IMR-90 (cell line): ENCODE measurements around the gene MTCP1. TPM values are rescaled to one million over a fixed set of nuclear protein-coding genes. Genes with fewer than 3 reads are reported as not detected.

Experiments
- ATAC-seq: fragments of 200-7000 bp; cut with Tn5 transposase; 2 replicates; pipeline ENCODE4 v1.9.1; 2020; ENCODE audit warnings: low read depth, mild to moderate bottlenecking, moderate library complexity
- BruUV-seq: library from RNA; stranded (reverse); fragments of 400-500 nt; replicated peaks from 2 replicates; lab custom pipeline; 2021; lab: Mats Ljungman, UMichigan
- CTCF ChIA-PET: fragments of 300-600 bp; formaldehyde crosslinking; extraction: SDS; loops from one replicate; lab custom pipeline; 2021; ENCODE audit warnings: antibody characterized with exemption; lab: Yijun Ruan, JAX
- POLR2A ChIA-PET: fragments of 300-600 bp; sonication (Branson Sonifier 250); formaldehyde crosslinking; loops from one replicate; lab custom pipeline; 2022; ENCODE audit warnings: antibody characterized with exemption; ENCODE audit not compliant: unreplicated experiment; lab: Charles Lee
- DNase-seq: peaks from one replicate; pipeline ENCODE4 v3.0.0; 2013
- H2AFZ ChIP-seq: replicated peaks from 2 replicates; pipeline ENCODE3; 2013; ENCODE audit warnings: low read length, mild to moderate bottlenecking; ENCODE audit not compliant: poor library complexity
- H2AK5ac ChIP-seq: 2 replicates; pipeline ENCODE4 v1.6.1; 2013; ENCODE audit warnings: low read depth, low read length, inconsistent platforms
- H2AK9ac ChIP-seq: replicated peaks from 2 replicates; pipeline ENCODE3; 2013; ENCODE audit warnings: mild to moderate bottlenecking, low read depth, low read length, moderate library complexity; ENCODE audit not compliant: poor library complexity
- H2BK120ac ChIP-seq: 2 replicates; pipeline ENCODE4 v1.6.1; 2013; ENCODE audit warnings: low read depth, low read length, inconsistent platforms
- H2BK15ac ChIP-seq: 3 replicates; pipeline ENCODE4 v1.6.1; 2013; ENCODE audit warnings: low read depth, low read length, inconsistent platforms
- H2BK20ac ChIP-seq: 2 replicates; pipeline ENCODE4 v1.6.1; 2013; ENCODE audit warnings: low read depth, mild to moderate bottlenecking, inconsistent platforms, low read length, moderate library complexity
- H2BK5ac ChIP-seq: 2 replicates; pipeline ENCODE4 v1.6.1; 2013; ENCODE audit warnings: mild to moderate bottlenecking, low read depth, low read length, inconsistent platforms; ENCODE audit not compliant: poor library complexity, severe bottlenecking
- H3K14ac ChIP-seq: replicated peaks from 2 replicates; pipeline ENCODE4 v1.6.1; 2013; ENCODE audit warnings: low read depth, low read length, inconsistent platforms
- H3K18ac ChIP-seq: 2 replicates; pipeline ENCODE4 v1.6.1; 2013; ENCODE audit warnings: low read depth, low read length, control low read depth
- H3K23ac ChIP-seq: 2 replicates; pipeline ENCODE4 v1.6.1; 2013; ENCODE audit warnings: low read depth, low read length, inconsistent platforms
- H3K27ac ChIP-seq: 2 replicates; pipeline ENCODE4 v1.5.1; 2013; ENCODE audit warnings: mild to moderate bottlenecking, control low read depth, low read length; ENCODE audit not compliant: insufficient read depth
- H3K27me3 ChIP-seq: 2 replicates; pipeline ENCODE4 v1.6.1; 2013; ENCODE audit warnings: low read length; ENCODE audit not compliant: control insufficient read depth, insufficient read depth
- H3K36me3 ChIP-seq: 2 replicates; pipeline ENCODE4 v1.6.1; 2013; ENCODE audit warnings: low read length, mixed read lengths; ENCODE audit not compliant: control insufficient read depth, insufficient read depth
- H3K4ac ChIP-seq: 2 replicates; pipeline ENCODE4 v1.6.1; 2013; ENCODE audit warnings: low read depth, low read length, inconsistent platforms
- H3K4me1 ChIP-seq: 2 replicates; pipeline ENCODE4 v1.6.1; 2013; ENCODE audit warnings: low read length, mixed read lengths; ENCODE audit not compliant: control insufficient read depth, insufficient read depth
- H3K4me2 ChIP-seq: 2 replicates; pipeline ENCODE4 v1.6.1; 2013; ENCODE audit warnings: low read depth, mild to moderate bottlenecking, control low read depth, low read length, moderate library complexity
- H3K4me3 ChIP-seq: 2 replicates; pipeline ENCODE4 v1.5.1; 2013; ENCODE audit warnings: low read depth, mild to moderate bottlenecking, control low read depth, low read length, moderate library complexity; ENCODE audit not compliant: insufficient read depth
- H3K56ac ChIP-seq: 2 replicates; pipeline ENCODE4 v1.6.1; 2013; ENCODE audit warnings: low read length, inconsistent platforms; ENCODE audit not compliant: insufficient read depth; ENCODE audit errors: extremely low read depth
- H3K79me1 ChIP-seq, 2 experiments: 2 replicates each; pipeline ENCODE4 v1.6.1; 2013; ENCODE audit warnings: low read length in 2 of 2, inconsistent platforms in 1 of 2, low read depth in 1 of 2
- H3K9ac ChIP-seq: 2 replicates; pipeline ENCODE4 v1.6.1; 2013; ENCODE audit warnings: low read depth, low read length, control low read depth
- H3K9me1 ChIP-seq: 2 replicates; pipeline ENCODE4 v1.6.1; 2013; ENCODE audit warnings: low read length, inconsistent platforms; ENCODE audit not compliant: insufficient read depth
- H3K9me3 ChIP-seq: 2 replicates; pipeline ENCODE4 v1.6.1; 2013; ENCODE audit warnings: low read length; ENCODE audit not compliant: control insufficient read depth, insufficient read depth
- H4K20me1 ChIP-seq: 2 replicates; pipeline ENCODE4 v1.6.1; 2013; ENCODE audit warnings: low read length, inconsistent platforms; ENCODE audit not compliant: insufficient read depth
- H4K5ac ChIP-seq: 2 replicates; pipeline ENCODE4 v1.6.1; 2013; ENCODE audit warnings: mild to moderate bottlenecking, low read depth, low read length, control low read depth
- H4K8ac ChIP-seq, 2 experiments: 2 replicates each; pipeline ENCODE4 v1.6.1; 2013; ENCODE audit warnings: low read depth in 2 of 2, low read length in 2 of 2, control low read depth in 1 of 2, inconsistent platforms in 1 of 2
- H4K91ac ChIP-seq: 2 replicates; pipeline ENCODE4 v1.6.1; 2013; ENCODE audit warnings: low read depth, low read length, inconsistent platforms; ENCODE audit not compliant: insufficient read depth
- CEBPB ChIP-seq: IDR thresholded peaks from 2 replicates; pipeline ENCODE4 v1.6.1; 2012; ENCODE audit warnings: low read depth, low read length, improper control_type of control experiment
- CHD1 ChIP-seq: IDR thresholded peaks from 2 replicates; pipeline ENCODE4 v1.6.1; 2012; ENCODE audit warnings: low read depth, low read length, improper control_type of control experiment
- FOS ChIP-seq: fragments of 150-350 bp; IDR thresholded peaks from 2 replicates; pipeline ENCODE4 v1.6.1; 2016; ENCODE audit warnings: low read depth, low read length
- RAD21 ChIP-seq: IDR thresholded peaks from 2 replicates; pipeline ENCODE4 v1.6.1; 2012; ENCODE audit warnings: low read length, improper control_type of control experiment
- RCOR1 ChIP-seq: IDR thresholded peaks from 2 replicates; pipeline ENCODE4 v1.6.1; 2012; ENCODE audit warnings: mild to moderate bottlenecking, low read length, improper control_type of control experiment; ENCODE audit not compliant: insufficient replicate concordance
- RFX5 ChIP-seq: IDR thresholded peaks from 2 replicates; pipeline ENCODE4 v1.8.0; 2012; ENCODE audit warnings: low read depth, mild to moderate bottlenecking, low read length, moderate library complexity
- WGBS, 2 experiments: methylation state at CpG; one replicate each; pipeline versions ENCODE4 v1.1.5 to v1.1.7; 2013; ENCODE audit warnings: missing lambda C conversion rate in 2 of 2; ENCODE audit not compliant: insufficient read length in 1 of 2; ENCODE audit errors: extremely low coverage in 2 of 2; 5-methylcytosine and 5-hydroxymethylcytosine counted together
- dilution Hi-C: fragments of 300-500 bp; cut with HindIII; formaldehyde crosslinking; loops from one replicate; pipeline ENCODE4 v1.14.3; 2018; ENCODE audit warnings: low sequenced_read_pairs; ENCODE audit not compliant: unreplicated experiment
- in situ Hi-C: fragments of 300-500 bp; cut with MboI; formaldehyde crosslinking; loops from 3 replicates; pipeline ENCODE4 v1.14.3; 2019; ENCODE audit warnings: low sequenced_read_pairs, inconsistent platforms, mixed read lengths
- intact Hi-C: fragments of 100-400 bp; cut with micrococcal nuclease; formaldehyde crosslinking; loops from 2 replicates; pipeline ENCODE4 v1.10.0; 2022
- polyA plus RNA-seq, 3 experiments: library from polyadenylated mRNA; depleted of rRNA; stranded (reverse); fragments of >200 nt; gene quantifications; 2 replicates each; pipeline ENCODE4 v1.2.3, GENCODE V29; 2012; ENCODE audit warnings: low replicate concordance in 1 of 3
- total RNA-seq: library from RNA; depleted of rRNA; stranded (reverse); fragments of >200 nt; gene quantifications from 2 replicates; pipeline ENCODE4 v1.2.3, GENCODE V29; 2012

Gene MTCP1
- total and polyA plus RNA-seq, 2 of the 4 experiments (the other 2 are of a cell fraction) = 0.54 to 4.2 TPM

DNA sequence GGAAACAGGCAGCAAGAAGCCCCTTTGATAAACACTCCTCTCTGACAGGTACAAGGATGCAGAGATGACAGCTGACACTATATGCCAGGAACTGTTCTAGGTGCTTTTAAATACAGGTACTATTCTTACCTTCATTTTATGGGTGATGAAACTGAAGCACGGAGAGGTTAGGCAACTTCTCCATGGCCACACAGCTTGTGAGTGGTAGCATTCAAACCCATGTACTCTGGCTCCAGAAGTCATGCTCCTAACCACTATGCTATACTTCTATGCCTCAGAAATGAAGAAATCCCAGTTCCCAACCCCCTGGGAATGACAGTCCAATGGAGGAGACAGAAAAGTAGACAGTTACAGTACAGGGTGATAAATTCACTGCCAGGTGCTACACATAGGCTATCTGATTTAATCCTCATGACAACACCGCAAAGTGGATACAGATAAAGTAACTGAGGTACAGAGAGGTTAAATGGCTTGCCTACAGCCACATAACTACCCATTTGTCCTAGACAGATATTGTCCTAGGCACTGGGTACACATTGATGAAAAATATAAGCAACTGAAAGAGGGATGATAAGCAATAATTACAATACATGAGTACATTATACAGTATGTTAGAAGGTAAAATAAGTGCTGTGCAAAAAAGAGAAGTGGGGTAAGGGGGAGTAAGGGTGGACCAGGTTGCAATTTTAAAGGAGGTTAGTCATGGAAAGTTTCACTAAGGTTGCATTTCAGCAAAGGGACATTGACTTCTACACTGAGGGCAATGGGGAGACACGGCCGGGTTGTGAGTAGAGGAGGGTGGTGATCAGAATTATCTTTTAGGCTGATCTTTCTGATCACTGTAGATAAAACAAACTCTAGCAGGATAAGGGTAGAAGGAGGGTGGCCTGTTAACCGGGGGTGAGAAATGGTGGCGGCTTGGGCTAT is 46.8 kb downstream of the MTCP1 start:
- Histone ChIP-seq H3K9me1 (no peaks in the 10 kb centered on the region), H2BK15ac (no peak overlapping the region), H3K4me3 (no peak overlapping the region), H2AK9ac (no peak overlapping the region), H4K20me1 (no peaks in the 10 kb centered on the region), H3K9me3 (no peaks in the 10 kb centered on the region), H2AFZ (no peak overlapping the region), H2BK20ac (no peak overlapping the region), H3K9ac (no peak overlapping the region), H4K91ac (no peak overlapping the region), H3K36me3 (no peaks in the 10 kb centered on the region), H3K4ac (no peak overlapping the region), H4K8ac (no peak overlapping the region), H2BK5ac (no peak overlapping the region), H3K4me1 (no peaks in the 10 kb centered on the region), H3K27ac (no peak overlapping the region), H3K14ac (no peak overlapping the region), H2AK5ac (no peak overlapping the region), H3K56ac (no peak overlapping the region), H3K23ac (no peak overlapping the region), H3K4me2 (no peak overlapping the region), H4K5ac (no peak overlapping the region), H2BK120ac (no peak overlapping the region), H3K18ac (no peak overlapping the region), H3K79me1 (peaks cover 0 to 3% of the 10 kb centered on the region in 2 experiments; a peak in 1 of 4 replicates), H3K27me3 (no peaks in the 10 kb centered on the region; the same call in 1 of the 2 replicates)
- ATAC-seq (no peak), DNase-seq (no peak)
- no TSS peak for BruUV-seq
- ChIA-PET POLR2A (interaction anchor here (0.6 kb wide), 1 partner anchor 238 kb away, joined by 4 read pairs; no protein-coding TSS in a partner anchor), CTCF (no interaction called here)
- in situ Hi-C loops (no loop called here), intact Hi-C loops (no loop called here), dilution Hi-C loops (no loop called here)
- TF ChIP-seq RFX5 = no peak
- no peak for TF ChIP-seq CHD1
- no peak for TF ChIP-seq FOS
- TF ChIP-seq RAD21 = no peak
- TF ChIP-seq CEBPB = no peak
- TF ChIP-seq RCOR1 = no peak
- WGBS, 2 experiments = no CpG with 5 or more reads among the region's 6 CpGs
